GM18526 (cell line): ENCODE data around the gene SLC8A1.

Experiments used
- POLR2A ChIP-seq: IDR thresholded peaks from 3 replicates; pipeline ENCODE4 v1.6.1; 2011; ENCODE audit not compliant: insufficient read length; ENCODE audit errors: extremely low read depth

Gene SLC8A1

DNA sequence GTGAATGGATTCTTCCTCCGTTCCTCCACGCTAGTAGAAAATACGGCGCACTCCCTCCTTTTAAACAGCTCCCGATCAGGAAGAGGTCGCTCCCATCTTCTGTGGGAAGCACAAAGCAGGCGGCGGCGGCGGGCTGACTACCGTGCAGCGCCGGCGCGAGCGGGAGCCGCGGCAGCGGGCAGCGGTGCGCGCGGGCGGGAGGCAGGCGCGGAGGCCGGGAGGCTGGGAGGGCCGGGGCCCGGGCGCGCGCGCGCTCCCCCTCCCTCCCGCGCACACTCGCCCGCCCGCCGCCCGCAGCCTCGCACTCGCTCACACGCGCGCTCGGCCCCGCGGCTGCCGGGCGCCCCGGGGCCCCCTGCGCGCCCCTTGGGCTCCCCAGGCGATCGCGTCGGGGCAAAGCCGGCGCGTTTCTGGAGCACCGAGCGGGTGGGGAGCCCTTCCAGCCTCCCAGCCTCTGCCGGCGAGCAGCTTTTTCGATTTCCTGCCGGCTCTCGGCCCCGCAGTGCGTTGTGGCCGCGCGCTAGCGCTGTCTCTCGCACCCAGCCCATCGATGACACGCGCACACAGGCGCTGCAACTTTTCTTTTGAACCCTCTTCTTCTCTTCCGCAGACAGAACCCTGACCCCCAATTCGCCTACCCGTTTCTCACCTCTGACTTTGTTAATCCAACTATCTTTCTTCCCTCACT, at the start of gene SLC8A1:
SLC8A1 (minus strand) TSS at position 173 of the 688 bp plus-strand sequence.
- no peak for TF ChIP-seq POLR2A

DNA sequence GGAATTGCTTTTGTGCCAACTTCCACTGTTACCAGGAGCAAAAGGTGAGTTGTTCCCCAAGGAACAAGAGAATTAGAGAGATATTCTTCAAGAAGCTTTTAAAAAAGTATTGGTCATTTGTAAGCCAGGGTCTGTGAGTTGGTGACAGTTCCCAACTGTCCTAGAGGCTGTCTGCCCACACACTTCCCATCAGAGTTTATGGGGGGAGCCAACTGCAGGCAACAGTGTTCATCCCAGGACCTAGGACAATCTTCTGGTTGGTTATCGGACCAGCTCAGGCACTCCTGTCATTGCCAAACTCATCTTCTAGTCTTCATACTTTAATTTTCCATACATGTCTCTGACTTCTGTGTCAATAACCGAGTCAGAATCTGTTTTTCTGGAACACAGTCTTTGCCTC, 47.5 kb upstream of the SLC8A1 start:
- no peak for TF ChIP-seq POLR2A

DNA sequence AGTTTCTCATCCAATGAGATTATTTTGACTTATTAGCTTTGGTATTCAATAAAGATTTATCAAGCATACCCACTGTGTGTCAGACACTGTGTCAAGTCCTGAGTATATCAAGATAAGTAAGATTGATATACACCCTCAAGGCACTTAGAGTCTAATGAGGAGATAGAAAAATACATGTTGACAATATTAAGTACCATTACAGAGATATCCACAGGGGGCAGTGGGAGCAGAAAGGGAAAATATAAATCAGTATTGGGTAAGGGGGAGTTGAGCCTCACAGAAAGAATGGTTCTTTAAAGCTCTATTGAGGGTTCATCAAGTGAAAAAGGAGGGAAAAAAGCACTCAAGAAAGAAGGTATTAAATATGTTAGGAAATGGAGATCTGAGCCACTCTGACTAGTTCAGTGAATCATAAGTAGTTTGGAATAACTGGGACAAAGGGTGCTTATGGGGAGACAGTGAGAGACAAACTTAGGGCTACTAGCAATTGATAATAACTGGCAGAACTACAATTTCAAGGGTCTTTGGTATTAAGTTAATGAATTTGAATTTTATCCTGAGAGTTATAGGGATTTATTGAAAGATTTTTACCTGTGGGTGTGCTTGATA, 45.5 kb upstream of the SLC8A1 start:
- TF ChIP-seq POLR2A: no peak

DNA sequence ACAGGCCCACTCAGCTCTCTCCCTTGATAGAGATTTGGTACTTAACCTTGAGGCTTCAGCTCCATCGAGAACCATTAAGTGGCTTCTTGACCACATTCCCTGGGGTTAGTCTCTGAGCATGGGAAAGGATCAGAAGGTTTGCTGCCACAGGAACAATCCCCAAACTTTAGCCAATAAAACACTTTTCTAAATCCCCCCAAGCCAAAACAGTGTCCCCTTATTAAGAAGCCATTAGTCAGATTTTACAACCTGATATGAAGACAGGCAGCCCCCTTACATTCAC, 37.7 kb upstream of the SLC8A1 start:
- TF ChIP-seq POLR2A: no peak

DNA sequence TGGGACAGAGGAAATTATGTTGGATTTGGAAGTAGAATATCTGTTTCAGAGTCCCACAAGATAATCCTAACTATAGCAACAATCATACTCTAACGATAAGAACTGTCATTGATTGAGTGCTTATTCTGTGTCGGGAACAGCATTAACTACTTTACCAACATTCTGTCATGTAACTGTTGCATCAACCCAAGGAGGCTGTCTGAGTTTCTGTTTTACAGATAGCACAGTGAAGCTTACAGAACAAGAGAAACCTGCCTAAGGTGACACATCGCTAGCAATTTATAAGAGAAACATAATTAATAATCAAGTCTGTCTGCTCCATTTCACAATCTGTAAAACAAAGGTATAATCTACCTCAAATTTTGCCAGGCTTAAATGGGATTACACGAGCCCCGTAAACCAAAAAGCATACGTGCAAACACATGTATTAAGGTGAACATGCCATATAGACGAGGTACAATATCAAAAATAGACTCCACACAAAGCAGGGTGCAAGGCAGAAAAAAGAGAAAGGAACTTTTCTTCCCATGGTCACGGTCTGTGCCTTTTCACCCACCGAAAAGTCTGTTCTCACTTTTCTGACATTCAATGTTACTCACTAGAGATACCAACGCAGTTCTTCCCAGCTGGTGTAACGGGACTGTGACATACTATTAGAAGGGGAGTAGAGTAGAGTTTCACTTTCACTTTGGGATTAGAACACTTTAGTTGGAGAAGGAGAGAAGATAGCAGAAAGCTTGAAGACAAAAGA, 37.2 kb upstream of the SLC8A1 start:
- TF ChIP-seq POLR2A: no peak

DNA sequence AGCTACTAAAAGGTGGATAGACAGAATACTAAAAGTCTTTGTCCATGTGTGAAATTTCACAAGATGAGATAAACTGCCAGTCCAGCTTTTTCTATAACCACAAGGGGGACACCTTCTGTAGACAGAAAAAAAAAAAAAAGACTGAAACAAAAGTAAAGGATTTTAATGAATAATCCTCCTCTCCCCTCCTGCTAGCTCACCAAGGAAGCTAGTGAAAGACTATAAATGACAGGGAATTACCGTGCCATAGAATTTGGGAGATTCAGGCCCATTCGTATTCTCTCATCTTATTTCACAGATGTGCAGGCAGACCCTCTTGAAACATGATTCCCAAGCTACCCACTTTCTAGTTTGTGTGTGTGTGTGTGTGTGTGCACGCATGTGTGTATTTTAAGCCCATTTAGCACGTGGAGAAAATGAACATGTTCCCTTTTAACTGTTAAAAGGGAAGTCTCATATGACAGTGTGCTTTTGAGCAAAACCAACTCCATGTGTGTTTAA, 36.3 kb upstream of the SLC8A1 start:
- TF ChIP-seq POLR2A: no peak

DNA sequence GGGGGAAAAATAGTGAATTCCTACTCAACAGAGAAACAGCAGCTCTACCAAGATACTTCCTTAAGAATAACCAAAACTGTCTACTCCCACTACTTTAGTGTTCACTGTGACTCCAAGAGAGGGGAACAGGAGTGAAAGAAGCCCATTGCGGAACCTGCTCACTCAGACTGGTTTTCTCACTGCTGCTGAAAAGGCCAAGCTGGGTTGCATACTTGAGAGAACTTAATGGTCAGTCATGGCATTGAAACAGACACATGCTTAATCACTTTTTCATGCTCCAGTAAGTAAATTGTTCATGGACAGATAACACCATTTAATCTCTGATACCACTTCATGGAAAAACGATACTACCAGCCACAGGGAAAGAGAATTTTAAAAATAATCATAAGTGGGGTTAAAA, 35.7 kb upstream of the SLC8A1 start:
- TF ChIP-seq POLR2A: no peak

DNA sequence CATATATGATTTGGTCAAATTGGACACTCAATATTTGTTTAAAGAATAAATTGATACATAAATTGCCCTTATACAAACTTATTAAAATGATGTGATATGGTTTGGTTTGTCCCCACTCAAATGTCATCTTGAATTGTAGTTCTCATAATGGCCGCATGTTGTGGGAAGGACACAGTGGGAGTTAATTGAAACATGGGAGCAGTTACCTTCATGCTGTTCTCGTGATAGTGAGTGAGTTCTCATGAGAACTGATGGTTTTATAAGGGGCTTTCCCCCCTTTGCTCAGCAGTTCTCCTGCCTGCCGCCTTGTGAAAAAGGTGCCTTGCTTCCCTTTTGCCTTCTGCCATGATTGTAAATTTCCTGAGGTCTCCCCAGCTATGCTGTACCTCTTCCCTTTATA, 34.0 kb upstream of the SLC8A1 start:
- TF ChIP-seq POLR2A: no peak

DNA sequence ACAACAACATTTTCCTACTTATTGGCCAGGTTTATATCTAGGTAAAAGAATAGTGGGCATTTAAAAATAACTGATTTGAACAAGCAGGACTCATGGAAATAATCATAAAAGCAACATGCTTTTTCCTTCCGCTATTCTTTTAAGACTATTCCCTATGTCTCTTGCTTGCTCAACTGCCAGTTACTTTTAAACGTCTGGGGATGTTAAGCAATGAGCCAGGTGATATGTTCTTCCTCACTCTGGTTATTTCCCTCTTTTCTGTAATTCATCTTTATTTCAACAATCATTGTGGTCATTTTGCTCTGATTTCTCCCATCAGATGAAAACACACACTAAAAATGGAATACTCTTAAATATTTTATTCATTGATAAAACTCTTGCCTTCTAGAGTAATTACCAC, 33.4 kb upstream of the SLC8A1 start:
- TF ChIP-seq POLR2A: no peak

DNA sequence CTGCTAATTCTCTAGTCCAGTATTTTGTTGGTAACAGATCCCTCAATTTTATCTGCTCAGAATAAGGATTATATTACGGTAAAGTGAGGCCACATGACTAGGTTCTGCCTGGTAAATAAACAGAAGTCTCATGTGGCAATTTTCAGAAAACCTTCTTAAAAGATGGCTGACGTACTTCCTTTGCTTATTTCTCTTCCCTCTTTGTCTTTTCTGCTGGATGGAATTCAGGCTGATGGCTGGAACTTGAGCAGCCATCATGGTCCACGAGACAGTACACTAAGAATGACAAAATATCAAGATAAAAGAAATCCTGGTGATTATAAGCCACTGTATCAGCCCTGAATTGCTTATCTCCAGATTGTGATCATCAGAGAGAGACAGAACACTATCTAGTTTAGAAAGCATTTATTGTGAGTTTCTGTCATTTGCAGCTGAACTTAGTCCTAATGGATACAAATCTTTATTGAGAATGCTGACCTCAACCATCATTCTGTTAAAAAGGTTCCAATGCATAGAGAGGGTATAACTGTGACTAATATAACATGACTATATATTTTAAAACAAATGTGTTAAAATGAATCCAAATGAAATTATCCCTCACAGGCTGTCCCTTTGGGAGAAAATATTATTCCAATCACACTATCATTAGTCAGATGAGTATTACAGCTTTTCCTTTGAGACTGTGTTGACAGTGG, 31.8 kb upstream of the SLC8A1 start:
- TF ChIP-seq POLR2A: no peak

DNA sequence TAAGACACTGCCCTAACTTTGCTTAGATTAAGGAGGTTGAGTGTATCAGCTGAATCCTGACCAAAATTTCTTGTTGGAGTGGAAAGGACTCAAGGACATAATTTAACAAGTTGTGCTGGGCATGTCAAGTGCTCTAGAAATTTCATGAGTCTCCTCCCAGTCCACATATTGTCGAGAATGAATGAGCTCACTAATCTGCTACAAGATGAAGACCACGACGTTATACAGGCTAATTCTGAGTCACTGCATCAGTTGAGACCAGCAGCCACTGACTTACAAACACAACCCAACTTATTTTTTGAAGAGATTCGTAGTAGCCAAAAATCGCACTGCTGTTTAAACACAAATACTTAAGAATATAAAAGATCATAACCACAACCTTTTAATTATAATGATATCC, 28.7 kb upstream of the SLC8A1 start:
- no peak for TF ChIP-seq POLR2A

DNA sequence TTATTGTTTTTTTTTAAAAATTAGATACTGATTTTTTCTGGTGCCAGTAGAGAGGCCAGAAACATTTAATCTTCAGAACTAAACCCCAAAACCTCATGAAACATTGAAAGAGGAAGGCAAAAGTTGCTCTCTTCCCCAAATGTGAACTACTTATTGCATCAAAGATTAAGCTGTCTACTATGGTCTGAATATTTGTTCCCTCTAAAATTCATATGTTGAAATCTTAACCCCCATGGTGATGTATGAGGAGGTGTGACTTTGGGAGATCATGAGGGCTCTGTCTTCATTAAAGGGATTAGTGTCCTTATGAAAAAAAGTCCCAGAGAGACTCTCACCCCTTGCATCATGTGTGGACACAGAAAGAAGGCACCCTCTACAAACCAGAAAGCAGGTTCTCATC, 28.2 kb upstream of the SLC8A1 start:
- no peak for TF ChIP-seq POLR2A

DNA sequence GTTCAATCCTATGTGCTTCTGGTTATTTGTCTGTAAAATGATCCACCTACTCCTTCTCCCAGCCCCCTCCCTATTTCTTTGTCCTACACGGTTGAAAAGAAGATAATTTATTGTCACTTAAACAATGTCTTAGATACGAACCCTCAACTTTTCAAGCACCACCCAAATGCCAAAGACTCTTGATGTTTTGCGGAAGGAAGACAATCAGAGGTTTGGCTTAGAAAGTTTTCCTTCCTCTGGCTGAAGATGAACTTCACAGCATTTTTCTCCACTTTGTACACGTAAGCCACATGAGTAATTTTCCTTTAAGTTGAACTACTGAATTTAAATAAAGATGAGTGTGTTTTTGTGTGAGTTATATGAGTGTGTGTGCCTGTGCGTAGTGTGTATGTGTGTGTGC, 25.5 kb upstream of the SLC8A1 start:
- no peak for TF ChIP-seq POLR2A

DNA sequence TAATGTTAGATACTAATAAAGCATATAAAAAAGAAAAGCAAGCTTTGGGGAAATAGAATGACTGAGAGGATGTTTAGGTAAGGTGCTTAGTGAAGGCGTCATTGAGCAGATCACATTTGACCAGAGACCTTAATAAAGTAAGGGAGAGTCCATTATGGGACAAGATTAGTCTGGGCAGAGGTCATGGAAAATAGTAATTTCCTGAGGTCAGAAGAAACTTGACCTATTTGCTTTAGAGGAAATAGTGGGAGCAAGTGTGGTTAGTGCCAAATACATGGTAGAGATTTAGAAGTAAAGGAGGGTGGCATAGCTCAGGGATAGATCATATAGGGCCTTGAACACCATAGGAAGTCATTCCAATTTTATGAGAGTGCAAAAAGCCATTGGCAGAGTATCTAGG, 24.5 kb upstream of the SLC8A1 start:
- TF ChIP-seq POLR2A: no peak

DNA sequence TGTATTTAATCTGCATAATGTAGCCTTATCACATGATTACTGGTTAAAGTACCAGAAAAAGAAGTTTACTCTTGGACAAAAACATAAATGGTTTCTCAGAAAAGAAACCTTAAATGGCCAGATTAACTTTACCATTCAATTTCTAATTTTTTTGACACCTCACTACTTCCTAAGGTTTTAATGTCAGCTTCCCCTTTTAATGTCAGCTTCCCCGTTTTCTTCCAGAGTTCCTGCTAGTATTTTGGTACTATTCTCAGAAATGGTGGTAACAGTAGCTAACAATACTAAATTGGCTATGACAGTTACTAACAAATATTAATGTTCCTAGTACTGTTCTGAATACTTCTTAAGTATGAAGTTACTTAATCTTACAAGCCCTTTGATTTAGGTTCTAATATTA, 22.4 kb upstream of the SLC8A1 start:
- no peak for TF ChIP-seq POLR2A

DNA sequence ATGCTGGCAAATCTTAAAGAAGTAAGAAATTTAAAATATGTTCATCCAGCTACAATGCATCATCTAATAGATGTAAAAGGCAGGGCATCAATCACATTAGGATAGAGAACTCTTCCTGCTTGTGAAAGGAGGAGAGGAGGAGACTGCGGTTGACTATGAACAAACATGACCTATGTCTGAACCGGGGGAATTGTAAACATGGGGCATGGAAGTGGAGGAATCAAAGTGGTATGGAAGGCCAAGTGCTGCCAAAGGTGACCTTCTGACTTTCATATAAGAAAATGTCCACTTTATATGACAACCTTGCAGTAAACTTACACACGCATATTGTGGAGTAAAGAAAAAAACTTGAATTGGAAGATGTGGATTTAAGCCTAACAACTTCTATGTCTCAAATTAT, 20.0 kb upstream of the SLC8A1 start:
- no peak for TF ChIP-seq POLR2A
